Adrenal gland (tissue), 5 donors: ENCODE measurements around the gene SWAP70.

Experiments used
- CTCF ChIP-seq, 6 experiments: fragments of 450-650 bp in 4 of 6; fragments of 200-600 bp in 2 of 6; sonication (generic) in 1 of 6; IDR thresholded peaks; 1 replicate in 5 of 6; 2 replicates in 1 of 6; pipeline versions ENCODE4 v1.5.1 to v1.8.0; 2016 to 2021; ENCODE audit warnings: antibody characterized with exemption in 6 of 6, mild to moderate bottlenecking in 2 of 6, moderate library complexity in 1 of 6
- POLR2A ChIP-seq, 2 donors: fragments of 450-650 bp; IDR thresholded peaks; one replicate each; pipeline ENCODE4 v1.6.1; 2017; ENCODE audit warnings: antibody characterized with exemption in 2 of 2, mild to moderate bottlenecking in 2 of 2, moderate library complexity in 1 of 2
- donor health status: DM: no; HTN: no; CAD: no.

DNA sequence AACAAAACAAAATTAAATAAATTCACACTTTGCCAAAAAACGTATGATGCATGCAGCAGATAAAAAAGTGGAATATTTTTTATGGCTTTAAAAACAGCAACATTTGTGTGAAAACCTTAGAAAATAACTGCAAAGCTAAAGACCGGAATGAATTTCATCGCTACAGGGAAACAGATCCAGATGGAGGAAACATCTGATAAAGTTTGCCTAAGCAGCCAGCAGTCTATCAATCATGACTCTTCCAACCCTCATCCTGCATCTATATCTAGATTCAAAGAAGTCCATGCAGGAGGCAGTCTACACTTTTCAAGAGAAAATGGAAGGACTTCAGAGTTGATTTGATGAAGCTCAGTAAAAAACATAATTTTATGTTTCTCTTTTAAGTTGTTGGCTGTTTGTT is 126.8 kb downstream of the SWAP70 start:
- TF ChIP-seq CTCF (IDR thresholded peaks at IDR 0.05) (no peak), POLR2A (IDR thresholded peaks at IDR 0.05) (no peak)
